ENCODE data around the gene CNOT2. TPM values are rescaled to one million over a fixed set of nuclear protein-coding genes. Genes with fewer than 3 reads are reported as not detected.

Gene CNOT2
- total RNA-seq, 1 donor from 2014 or later = 134 TPM

GRCh38 chr12:70317781-70318180 is 74.5 kb downstream of the CNOT2 start:
- Histone ChIP-seq H3K36me3 (ENCODE audit: control insufficient read depth in 3 of 3, insufficient read depth in 3 of 3, low read length in 3 of 3) (no peaks in the 10 kb centered on the region), H3K27ac (ENCODE audit: low read depth, low read length) (no peak overlapping the region), H3K4me3 (ENCODE audit: low read length in 3 of 3) (no peak overlapping the region), H3K9me3 (ENCODE audit: control insufficient read depth in 3 of 3, low read length in 3 of 3) (no peaks in the 10 kb centered on the region), H3K27me3 (ENCODE audit: control insufficient read depth in 3 of 3, insufficient read depth in 3 of 3, low read length in 3 of 3) (no peaks in the 10 kb centered on the region), H3K9ac (ENCODE audit: low read depth in 1 of 3, low read length in 3 of 3) (no peak overlapping the region), H3K4me1 (ENCODE audit: control insufficient read depth in 3 of 3, insufficient read depth in 3 of 3, low read length in 3 of 3) (no peaks in the 10 kb centered on the region)

- no peaks in the 10 kb centered on the region for H3K27me3 ChIP-seq (ENCODE audit: control insufficient read depth in 3 of 3, insufficient read depth in 3 of 3, low read length in 3 of 3)
- H3K4me1 ChIP-seq (ENCODE audit: control insufficient read depth in 3 of 3, insufficient read depth in 3 of 3, low read length in 3 of 3) = no peaks in the 10 kb centered on the region
- H3K9me3 ChIP-seq (ENCODE audit: control insufficient read depth in 3 of 3, low read length in 3 of 3) = no peaks in the 10 kb centered on the region
- H3K4me3 ChIP-seq (ENCODE audit: low read length in 3 of 3) = no peak overlapping the region
- no peak overlapping the region for H3K27ac ChIP-seq (ENCODE audit: low read depth, low read length)
- H3K9ac ChIP-seq (ENCODE audit: low read depth in 1 of 3, low read length in 3 of 3) = no peak overlapping the region
- H3K36me3 ChIP-seq (ENCODE audit: control insufficient read depth in 3 of 3, insufficient read depth in 3 of 3, low read length in 3 of 3) = peaks cover 0 to 3% (median 3%) of the 10 kb centered on the region in 3 donors
These were observed 76.4 kb downstream of the CNOT2 start for GRCh38 chr12:70319605-70320004.

- peaks cover 0 to 3% (median 3%) of the 10 kb centered on the region in 3 donors for H3K36me3 ChIP-seq (ENCODE audit: control insufficient read depth in 3 of 3, insufficient read depth in 3 of 3, low read length in 3 of 3)
- no peaks in the 10 kb centered on the region for H3K4me1 ChIP-seq (ENCODE audit: control insufficient read depth in 3 of 3, insufficient read depth in 3 of 3, low read length in 3 of 3)
- H3K4me3 ChIP-seq (ENCODE audit: low read length in 3 of 3) = no peak overlapping the region
- no peak overlapping the region for H3K9ac ChIP-seq (ENCODE audit: low read depth in 1 of 3, low read length in 3 of 3)
- no peaks in the 10 kb centered on the region for H3K27me3 ChIP-seq (ENCODE audit: control insufficient read depth in 3 of 3, insufficient read depth in 3 of 3, low read length in 3 of 3)
- no peaks in the 10 kb centered on the region for H3K9me3 ChIP-seq (ENCODE audit: control insufficient read depth in 3 of 3, low read length in 3 of 3)
- H3K27ac ChIP-seq (ENCODE audit: low read depth, low read length) = no peak overlapping the region
These were observed 78.0 kb downstream of the CNOT2 start for GRCh38 chr12:70321191-70321590.

DNA sequence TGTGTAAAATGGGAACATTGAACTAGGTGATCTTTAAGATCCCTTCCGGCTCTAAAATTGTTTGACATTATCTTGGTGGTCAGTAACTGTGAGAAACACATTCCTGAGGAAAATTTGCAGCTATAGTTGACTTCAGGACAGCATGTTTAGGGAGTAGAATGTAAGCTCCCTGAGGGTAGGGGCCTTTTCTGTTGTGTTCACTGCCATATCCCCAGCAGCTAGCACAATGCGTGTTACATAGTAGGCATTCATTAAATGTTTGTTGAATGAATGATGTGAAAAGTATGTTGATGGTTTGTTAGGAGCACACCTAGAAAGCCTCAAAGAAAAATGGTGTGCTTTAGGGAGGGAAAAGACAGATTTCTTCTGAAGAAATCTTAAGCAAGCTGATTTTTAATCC is 84.3 kb downstream of the CNOT2 start:
- no peaks in the 10 kb centered on the region for H3K9me3 ChIP-seq (ENCODE audit: control insufficient read depth in 3 of 3, low read length in 3 of 3)
- no peak overlapping the region for H3K9ac ChIP-seq (ENCODE audit: low read depth in 1 of 3, low read length in 3 of 3)
- H3K36me3 ChIP-seq (ENCODE audit: control insufficient read depth in 3 of 3, insufficient read depth in 3 of 3, low read length in 3 of 3) = peaks cover 0 to 3% (median 3%) of the 10 kb centered on the region in 3 donors
- no peaks in the 10 kb centered on the region for H3K4me1 ChIP-seq (ENCODE audit: control insufficient read depth in 3 of 3, insufficient read depth in 3 of 3, low read length in 3 of 3)
- no peak overlapping the region for H3K27ac ChIP-seq (ENCODE audit: low read depth, low read length)
- no peak overlapping the region for H3K4me3 ChIP-seq (ENCODE audit: low read length in 3 of 3)
- no peaks in the 10 kb centered on the region for H3K27me3 ChIP-seq (ENCODE audit: control insufficient read depth in 3 of 3, insufficient read depth in 3 of 3, low read length in 3 of 3)

GRCh38 chr12:70329728-70330127 is 86.5 kb downstream of the CNOT2 start:
- Histone ChIP-seq H3K36me3 (ENCODE audit: control insufficient read depth in 3 of 3, insufficient read depth in 3 of 3, low read length in 3 of 3) (no peaks in the 10 kb centered on the region), H3K4me1 (ENCODE audit: control insufficient read depth in 3 of 3, insufficient read depth in 3 of 3, low read length in 3 of 3) (no peaks in the 10 kb centered on the region), H3K27ac (ENCODE audit: low read depth, low read length) (no peak overlapping the region), H3K27me3 (ENCODE audit: control insufficient read depth in 3 of 3, insufficient read depth in 3 of 3, low read length in 3 of 3) (no peaks in the 10 kb centered on the region), H3K9ac (ENCODE audit: low read depth in 1 of 3, low read length in 3 of 3) (no peak overlapping the region), H3K4me3 (ENCODE audit: low read length in 3 of 3) (no peak overlapping the region), H3K9me3 (ENCODE audit: control insufficient read depth in 3 of 3, low read length in 3 of 3) (no peaks in the 10 kb centered on the region)

GRCh38 chr12:70330158-70330557 is 86.9 kb downstream of the CNOT2 start:
- Histone ChIP-seq H3K9ac (ENCODE audit: low read depth in 1 of 3, low read length in 3 of 3) (no peak overlapping the region), H3K36me3 (ENCODE audit: control insufficient read depth in 3 of 3, insufficient read depth in 3 of 3, low read length in 3 of 3) (no peaks in the 10 kb centered on the region), H3K9me3 (ENCODE audit: control insufficient read depth in 3 of 3, low read length in 3 of 3) (no peaks in the 10 kb centered on the region), H3K4me3 (ENCODE audit: low read length in 3 of 3) (no peak overlapping the region), H3K27me3 (ENCODE audit: control insufficient read depth in 3 of 3, insufficient read depth in 3 of 3, low read length in 3 of 3) (no peaks in the 10 kb centered on the region), H3K27ac (ENCODE audit: low read depth, low read length) (no peak overlapping the region), H3K4me1 (ENCODE audit: control insufficient read depth in 3 of 3, insufficient read depth in 3 of 3, low read length in 3 of 3) (no peaks in the 10 kb centered on the region)

DNA sequence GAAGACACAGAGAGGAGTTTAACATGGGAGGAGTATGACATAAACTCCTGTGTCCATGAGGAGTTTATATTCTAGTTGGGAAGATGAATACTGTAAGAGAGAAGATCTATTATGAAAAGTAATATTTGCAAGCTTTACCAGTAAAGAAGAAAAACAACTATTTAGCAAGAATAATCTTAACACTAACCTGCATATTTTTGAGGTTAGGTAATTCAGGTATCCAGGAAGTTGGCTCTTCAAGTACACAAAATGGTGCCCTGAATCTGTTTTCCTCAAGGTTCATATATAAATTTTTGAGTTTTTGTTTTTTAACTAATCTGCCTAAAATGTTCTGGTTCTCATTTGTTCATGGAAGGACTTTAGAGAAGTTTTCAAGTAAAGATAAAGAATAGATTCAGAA is 89.0 kb downstream of the CNOT2 start:
- peaks cover 0 to 7% (median 0%) of the 10 kb centered on the region in 3 donors for H3K36me3 ChIP-seq (ENCODE audit: control insufficient read depth in 3 of 3, insufficient read depth in 3 of 3, low read length in 3 of 3)
- H3K9me3 ChIP-seq (ENCODE audit: control insufficient read depth in 3 of 3, low read length in 3 of 3) = no peaks in the 10 kb centered on the region
- no peak overlapping the region for H3K9ac ChIP-seq (ENCODE audit: low read depth in 1 of 3, low read length in 3 of 3)
- H3K27me3 ChIP-seq (ENCODE audit: control insufficient read depth in 3 of 3, insufficient read depth in 3 of 3, low read length in 3 of 3) = no peaks in the 10 kb centered on the region
- H3K4me3 ChIP-seq (ENCODE audit: low read length in 3 of 3) = no peak overlapping the region
- H3K4me1 ChIP-seq (ENCODE audit: control insufficient read depth in 3 of 3, insufficient read depth in 3 of 3, low read length in 3 of 3) = no peaks in the 10 kb centered on the region
- H3K27ac ChIP-seq (ENCODE audit: low read depth, low read length) = no peak overlapping the region

- Histone ChIP-seq H3K27me3 (ENCODE audit: control insufficient read depth in 3 of 3, insufficient read depth in 3 of 3, low read length in 3 of 3) (no peaks in the 10 kb centered on the region), H3K4me3 (ENCODE audit: low read length in 3 of 3) (no peak overlapping the region), H3K9ac (ENCODE audit: low read depth in 1 of 3, low read length in 3 of 3) (no peak overlapping the region), H3K36me3 (ENCODE audit: control insufficient read depth in 3 of 3, insufficient read depth in 3 of 3, low read length in 3 of 3) (peaks cover 3 to 21% (median 11%) of the 10 kb centered on the region in 3 donors), H3K27ac (ENCODE audit: low read depth, low read length) (no peak overlapping the region), H3K4me1 (ENCODE audit: control insufficient read depth in 3 of 3, insufficient read depth in 3 of 3, low read length in 3 of 3) (no peaks in the 10 kb centered on the region), H3K9me3 (ENCODE audit: control insufficient read depth in 3 of 3, low read length in 3 of 3) (no peaks in the 10 kb centered on the region)
These were observed 91.5 kb downstream of the CNOT2 start for GRCh38 chr12:70334742-70335141.

- H3K4me3 ChIP-seq (ENCODE audit: low read length in 3 of 3) = no peak overlapping the region
- H3K9ac ChIP-seq (ENCODE audit: low read depth in 1 of 3, low read length in 3 of 3) = no peak overlapping the region
- no peaks in the 10 kb centered on the region for H3K4me1 ChIP-seq (ENCODE audit: control insufficient read depth in 3 of 3, insufficient read depth in 3 of 3, low read length in 3 of 3)
- H3K36me3 ChIP-seq (ENCODE audit: control insufficient read depth in 3 of 3, insufficient read depth in 3 of 3, low read length in 3 of 3) = peaks cover 6 to 47% (median 14%) of the 10 kb centered on the region in 3 donors
- no peaks in the 10 kb centered on the region for H3K27me3 ChIP-seq (ENCODE audit: control insufficient read depth in 3 of 3, insufficient read depth in 3 of 3, low read length in 3 of 3)
- no peaks in the 10 kb centered on the region for H3K9me3 ChIP-seq (ENCODE audit: control insufficient read depth in 3 of 3, low read length in 3 of 3)
- no peak overlapping the region for H3K27ac ChIP-seq (ENCODE audit: low read depth, low read length)
These were observed 95.3 kb downstream of the CNOT2 start for GRCh38 chr12:70338531-70338930.

DNA sequence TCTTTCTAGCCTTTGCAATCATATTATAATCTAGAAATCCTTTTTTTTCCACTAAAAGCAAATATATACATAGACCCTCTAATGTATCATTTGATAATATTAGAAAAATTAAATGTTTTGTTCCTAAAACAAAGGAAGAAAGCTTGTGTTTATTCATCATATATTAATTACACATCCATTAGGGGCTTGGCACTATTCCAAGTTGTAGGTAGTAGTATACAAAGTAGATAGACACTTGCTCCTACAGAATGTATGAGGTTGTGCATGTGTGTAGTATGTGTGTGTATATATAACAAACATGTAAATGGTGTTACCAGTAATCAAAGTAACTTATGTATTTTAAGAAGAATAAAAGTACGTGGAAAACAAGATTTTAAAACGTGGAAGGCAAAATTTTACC is 107.8 kb downstream of the CNOT2 start:
- no peak overlapping the region for H3K27ac ChIP-seq (ENCODE audit: low read depth, low read length)
- H3K9ac ChIP-seq (ENCODE audit: low read depth in 1 of 3, low read length in 3 of 3) = no peak overlapping the region
- H3K4me1 ChIP-seq (ENCODE audit: control insufficient read depth in 3 of 3, insufficient read depth in 3 of 3, low read length in 3 of 3) = no peaks in the 10 kb centered on the region
- H3K36me3 ChIP-seq (ENCODE audit: control insufficient read depth in 3 of 3, insufficient read depth in 3 of 3, low read length in 3 of 3) = peaks cover 0 to 16% (median 15%) of the 10 kb centered on the region in 3 donors
- H3K9me3 ChIP-seq (ENCODE audit: control insufficient read depth in 3 of 3, low read length in 3 of 3) = no peaks in the 10 kb centered on the region
- H3K4me3 ChIP-seq (ENCODE audit: low read length in 3 of 3) = no peak overlapping the region
- no peaks in the 10 kb centered on the region for H3K27me3 ChIP-seq (ENCODE audit: control insufficient read depth in 3 of 3, insufficient read depth in 3 of 3, low read length in 3 of 3)

All from skeletal muscle tissue (tissue), 4 donors.